Body of pancreas (tissue), 4 donors: ENCODE results near the gene CDH16. TPM values are rescaled to one million over a fixed set of nuclear protein-coding genes. Genes with fewer than 3 reads are reported as not detected.

Source experiments
- ATAC-seq: fragments of 150-250 bp; one replicate; pipeline ENCODE4 v1.9.1; 2016
- DNase-seq, 4 donors: peaks; one replicate each; pipeline ENCODE4 v3.0.0-alpha.2; 2019
- H3K27ac ChIP-seq, 4 donors: fragments of 200-600 bp; sonication (generic); 1 replicate in 3 of 4; 2 replicates in 1 of 4; pipeline versions ENCODE4 v1.5.1 to v1.6.1; 2016 to 2019; ENCODE audit warnings: mild to moderate bottlenecking in 1 of 4, mixed read lengths in 1 of 4, moderate library complexity in 1 of 4
- H3K27me3 ChIP-seq, 2 donors: fragments of 200-600 bp; sonication (generic); one replicate each; pipeline ENCODE4 v1.6.0; 2016; ENCODE audit warnings: mild to moderate bottlenecking in 1 of 2
- H3K36me3 ChIP-seq, 2 donors: fragments of 200-600 bp; sonication (generic); replicated peaks in 1 of 2; 2 replicates each; pipeline ENCODE4 v1.5.1; 2016; ENCODE audit warnings: low read depth in 2 of 2; ENCODE audit not compliant: insufficient read depth in 1 of 2
- H3K4me1 ChIP-seq: fragments of 200-600 bp; sonication (generic); one replicate; pipeline ENCODE4 v1.6.0; 2016
- H3K4me3 ChIP-seq, 2 donors: fragments of 200-600 bp; sonication (generic); 1 replicate in 1 of 2; 2 replicates in 1 of 2; pipeline ENCODE4 v1.5.1; 2016 to 2019
- H3K9me3 ChIP-seq, 3 donors: fragments of 200-600 bp; sonication (generic); 1 replicate in 2 of 3; 2 replicates in 1 of 3; pipeline ENCODE4 v1.5.1; 2016
- CTCF ChIP-seq, 7 experiments: fragments of 450-650 bp in 4 of 7; fragments of 200-600 bp in 3 of 7; sonication (generic) in 3 of 7; IDR thresholded peaks; one replicate each; pipeline ENCODE4 v1.5.1; 2016 to 2019; ENCODE audit warnings: antibody characterized with exemption in 7 of 7
- POLR2A ChIP-seq, 3 donors: fragments of 450-650 bp; IDR thresholded peaks; one replicate each; pipeline ENCODE4 v1.6.1; 2016; ENCODE audit warnings: antibody characterized with exemption in 3 of 3, mild to moderate bottlenecking in 2 of 3
- whole genome bisulfite sequencing, 2 donors: methylation state at CpG; one replicate each; pipeline ENCODE4 v1.1.5; 2017; 5-methylcytosine and 5-hydroxymethylcytosine counted together
- intact Hi-C: fragments of 100-400 bp; cut with DNase I; formaldehyde crosslinking; loops from one replicate; pipeline ENCODE4 v1.15.1; 2023
- total RNA-seq, 2 donors: library from RNA; depleted of rRNA; stranded (reverse); fragments of >200 nt; gene quantifications; one replicate each; pipeline ENCODE4 v1.1.0, GENCODE V29; 2016

The CDH16 gene
- total RNA-seq, 2 donors from 2014 or later: not detected

- no peak for ATAC-seq
- TF ChIP-seq POLR2A (IDR thresholded peaks at IDR 0.05) (no peak), CTCF (IDR thresholded peaks at IDR 0.05) (no peak)
- Histone ChIP-seq H3K4me1 (no peaks in the 10 kb centered on the region), H3K27me3 (no peaks in the 10 kb centered on the region), H3K4me3 (no peak overlapping the region), H3K27ac (no peak overlapping the region), H3K36me3 (peaks cover 0 to 15% of the 10 kb centered on the region in 2 donors), H3K9me3 (no peaks in the 10 kb centered on the region)
- intact Hi-C loops: no loop called here
- 67 to 75% methylated on average over 4 of the region's 4 CpGs for WGBS, 2 donors
- no peak for DNase-seq
These were observed 29.1 kb downstream of the CDH16 start for GRCh38 chr16:66889622-66890021.

GRCh38 chr16:66888647-66889615, 29.8 kb downstream of the CDH16 start:
- intact Hi-C loops: no loop called here
- TF ChIP-seq CTCF (IDR thresholded peaks at IDR 0.05): no peak
- TF ChIP-seq POLR2A (IDR thresholded peaks at IDR 0.05): no peak
- DNase-seq: no peak
- H3K36me3 ChIP-seq: peaks cover 0 to 15% of the 10 kb centered on the region in 2 donors
- WGBS, 2 donors: 91 to 94% methylated on average over 6 of the region's 6 CpGs
- no peaks in the 10 kb centered on the region for H3K4me1 ChIP-seq
- no peaks in the 10 kb centered on the region for H3K9me3 ChIP-seq
- no peak for ATAC-seq
- H3K4me3 ChIP-seq: no peak overlapping the region
- H3K27ac ChIP-seq: no peak overlapping the region
- H3K27me3 ChIP-seq: no peaks in the 10 kb centered on the region

- intact Hi-C loops: no loop called here
- TF ChIP-seq POLR2A (IDR thresholded peaks at IDR 0.05) (no peak), CTCF (IDR thresholded peaks at IDR 0.05) (no peak)
- Histone ChIP-seq H3K27ac (no peak overlapping the region), H3K27me3 (no peaks in the 10 kb centered on the region), H3K9me3 (no peaks in the 10 kb centered on the region), H3K36me3 (peaks cover 0 to 15% of the 10 kb centered on the region in 2 donors), H3K4me3 (no peak overlapping the region), H3K4me1 (peaks cover 3% of the 10 kb centered on the region)
- ATAC-seq: no peak
- 67 to 74% methylated on average over 3 of the region's 3 CpGs for WGBS, 2 donors
- DNase-seq: no peak
These were observed 31.8 kb downstream of the CDH16 start for GRCh38 chr16:66886914-66887313.

- Histone ChIP-seq H3K27ac (no peak overlapping the region), H3K4me1 (peaks cover 9% of the 10 kb centered on the region), H3K36me3 (peaks cover 0 to 15% of the 10 kb centered on the region in 2 donors), H3K4me3 (no peak overlapping the region), H3K9me3 (no peaks in the 10 kb centered on the region), H3K27me3 (no peaks in the 10 kb centered on the region)
- ATAC-seq (no peak), DNase-seq (no peak)
- intact Hi-C loops: no loop called here
- TF ChIP-seq CTCF (IDR thresholded peaks at IDR 0.05): no peak
- TF ChIP-seq POLR2A (IDR thresholded peaks at IDR 0.05): no peak
- 54 to 64% methylated on average over 2 of the region's 2 CpGs for WGBS, 2 donors
These were observed 32.4 kb downstream of the CDH16 start for GRCh38 chr16:66886321-66886720.
